ENCODE results near the gene CIAO3.

GRCh38 chr16:689175-689897, 51.5 kb downstream of the CIAO3 start:
- TF ChIP-seq CTCF (IDR thresholded peaks at IDR 0.05 in 2 of 3, conservative IDR thresholded peaks at IDR 0.05 in 1 of 3; ENCODE audit: control insufficient read depth in 2 of 3, extremely low read depth in 1 of 3, insufficient read depth in 1 of 3, low read depth in 3 of 3, low read length in 3 of 3) (no peak), CREM (IDR thresholded peaks at IDR 0.05; ENCODE audit: low read depth) (no peak), POLR2A (IDR thresholded peaks at IDR 0.05; ENCODE audit: low read depth, low read length) (peak; percentile 56)

All from GM12878 (cell line).